IPS-18c (cell line): ENCODE measurements around the gene CASP3.
"Not testable (repeated sequence)": the region's sequence is repeated elsewhere in the genome, so short reads cannot be mapped to it uniquely, and the experiment has no call there.

Source experiments
- H3K4me3 ChIP-seq: 2 replicates; pipeline ENCODE4 v1.7.0; 2013; ENCODE audit warnings: low read depth, mild to moderate bottlenecking, low read length, moderate library complexity; ENCODE audit not compliant: insufficient read depth
- H3K9me3 ChIP-seq: one replicate; pipeline ENCODE4 v1.6.1; 2013; ENCODE audit warnings: mild to moderate bottlenecking, low read length, moderate library complexity; ENCODE audit not compliant: control insufficient read depth, insufficient read depth

The CASP3 gene

DNA sequence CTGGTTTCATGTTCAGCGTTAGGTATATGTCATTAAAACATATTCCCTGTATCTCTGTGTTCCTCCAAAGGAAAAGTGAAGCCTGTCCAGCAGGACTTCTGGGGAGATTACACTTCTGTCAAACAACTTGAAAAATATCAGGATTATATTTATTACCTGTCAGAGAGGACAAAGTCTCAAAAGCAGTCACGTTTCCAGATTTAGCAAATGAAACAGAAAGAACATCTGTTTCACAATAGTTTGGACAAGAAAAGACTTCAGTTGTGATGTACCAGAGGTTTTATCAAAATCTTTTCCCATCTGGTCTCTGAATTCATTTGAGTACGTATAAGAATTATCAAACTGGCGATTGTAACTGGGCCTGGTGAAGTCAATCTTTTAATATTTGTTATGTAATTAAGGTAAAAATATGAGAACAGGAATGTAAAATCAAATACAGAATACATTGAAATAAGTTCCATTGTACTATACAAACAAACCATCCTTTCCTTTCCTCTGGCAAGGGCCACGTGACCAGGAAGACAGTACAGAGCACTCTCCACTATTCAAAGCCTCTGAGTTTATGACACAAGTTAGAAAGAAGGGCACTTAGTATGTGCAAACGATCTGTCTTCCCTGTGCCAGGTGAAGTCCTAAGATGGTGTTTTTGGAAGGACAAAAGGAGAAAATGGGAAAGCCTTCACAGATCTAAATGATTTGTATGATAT, 3.2 kb downstream of the CASP3 start:
- Histone ChIP-seq H3K4me3 (no peak overlapping the region), H3K9me3 (no peaks in the 10 kb centered on the region)

DNA sequence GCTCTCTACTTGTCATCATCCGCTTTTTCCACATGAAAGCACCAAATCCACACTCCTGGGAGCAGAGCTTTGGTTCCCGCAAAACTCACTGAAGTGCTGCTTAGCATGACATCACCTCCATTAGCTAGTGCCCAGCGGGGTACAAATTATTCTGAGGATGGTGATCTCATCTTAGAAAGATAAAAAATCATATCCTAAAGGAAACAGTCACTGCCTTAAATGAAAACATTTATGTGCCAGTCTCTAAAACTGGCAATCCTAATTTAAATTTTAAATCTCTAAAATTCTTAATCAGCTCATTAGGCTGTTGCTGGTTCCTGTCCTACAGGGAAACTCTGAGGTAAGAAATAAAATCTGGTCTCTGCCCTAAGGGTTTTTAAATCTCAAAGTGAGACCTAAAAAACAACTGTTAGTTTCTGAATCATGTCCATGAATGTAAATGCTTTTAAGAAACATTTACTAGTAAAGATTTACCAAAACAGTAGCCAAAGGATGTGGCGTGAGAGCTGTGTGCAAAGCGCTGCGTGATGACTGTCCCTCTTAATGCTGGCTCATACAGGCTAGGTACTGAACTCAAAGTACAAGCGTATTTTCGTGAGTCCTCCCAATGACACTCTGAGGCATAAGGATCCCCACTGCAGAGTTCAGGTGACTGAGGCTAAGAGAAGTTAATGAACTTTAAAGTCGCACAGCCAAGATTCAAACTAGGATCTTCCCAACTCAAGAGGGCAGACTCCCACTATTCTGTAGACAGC, 4.5 kb downstream of the CASP3 start:
- Histone ChIP-seq H3K9me3 (no peaks in the 10 kb centered on the region), H3K4me3 (no peak overlapping the region)

- no peak overlapping the region for H3K4me3 ChIP-seq
- H3K9me3 ChIP-seq: no peaks in the 10 kb centered on the region
Observed at GRCh38 chr4:184643731-184644130, 5.5 kb downstream of the CASP3 start.

- Histone ChIP-seq H3K4me3 (no peak overlapping the region), H3K9me3 (no peaks in the 10 kb centered on the region)
Observed at GRCh38 chr4:184641451-184641850, 7.8 kb downstream of the CASP3 start.

- H3K9me3 ChIP-seq: no peaks in the 10 kb centered on the region
- no peak overlapping the region for H3K4me3 ChIP-seq
Observed at GRCh38 chr4:184641022-184641421, 8.2 kb downstream of the CASP3 start.

- H3K4me3 ChIP-seq: no peak overlapping the region
- no peaks in the 10 kb centered on the region for H3K9me3 ChIP-seq
Observed at GRCh38 chr4:184636897-184637296, 12.3 kb downstream of the CASP3 start.

GRCh38 chr4:184636144-184636543, 13.1 kb downstream of the CASP3 start:
- Histone ChIP-seq H3K4me3 (no peak overlapping the region), H3K9me3 (no peaks in the 10 kb centered on the region)

- no peaks in the 10 kb centered on the region for H3K9me3 ChIP-seq
- H3K4me3 ChIP-seq: no peak overlapping the region
Observed at GRCh38 chr4:184635381-184635780, 13.9 kb downstream of the CASP3 start.

DNA sequence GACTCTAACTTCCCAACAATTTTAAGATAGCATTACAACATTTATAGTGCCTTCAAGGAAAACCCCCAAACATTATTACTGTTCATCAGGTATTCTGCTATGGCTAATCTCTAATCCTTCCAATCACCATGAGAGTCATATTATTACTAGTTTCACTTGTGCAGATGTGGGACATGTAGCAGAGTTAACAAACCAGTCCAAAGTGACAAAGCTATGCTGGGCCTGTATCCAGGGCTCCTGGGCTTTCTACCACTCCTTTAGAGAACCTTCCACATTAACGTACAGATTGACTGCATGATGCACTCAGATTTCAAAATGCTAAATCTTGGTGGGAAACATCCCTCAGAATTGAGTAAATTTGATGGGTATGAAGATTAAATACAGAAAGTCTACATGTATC, 16.4 kb downstream of the CASP3 start:
- Histone ChIP-seq H3K9me3 (no peaks in the 10 kb centered on the region), H3K4me3 (no peak overlapping the region)

DNA sequence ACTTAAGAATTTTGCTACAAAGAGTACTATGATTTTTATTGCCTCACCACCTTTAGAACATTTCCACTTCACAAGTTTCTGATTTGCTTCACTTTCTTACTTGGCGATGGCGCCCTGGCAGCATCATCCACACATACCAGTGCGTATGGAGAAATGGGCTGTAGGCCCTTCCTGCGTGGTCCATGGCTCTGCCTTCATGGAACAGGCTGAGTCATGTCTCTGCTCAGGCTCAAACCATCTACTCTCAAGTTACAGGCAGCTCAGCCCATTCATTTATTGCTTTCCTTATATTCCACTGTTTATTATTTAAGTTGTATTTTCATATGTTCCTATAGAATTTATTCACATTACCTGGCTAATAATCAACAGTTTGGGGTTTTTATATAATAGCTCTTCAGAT, 21.1 kb downstream of the CASP3 start:
- Histone ChIP-seq H3K4me3 (no peak overlapping the region), H3K9me3 (no peaks in the 10 kb centered on the region)

- not testable (repeated sequence) for H3K4me3 ChIP-seq, H3K9me3 ChIP-seq
Observed at GRCh38 chr4:184625783-184626596, 23.3 kb downstream of the CASP3 start.

GRCh38 chr4:184624972-184625554, 24.2 kb downstream of the CASP3 start:
- Histone ChIP-seq H3K4me3 (no peak overlapping the region), H3K9me3 (no peaks in the 10 kb centered on the region)

DNA sequence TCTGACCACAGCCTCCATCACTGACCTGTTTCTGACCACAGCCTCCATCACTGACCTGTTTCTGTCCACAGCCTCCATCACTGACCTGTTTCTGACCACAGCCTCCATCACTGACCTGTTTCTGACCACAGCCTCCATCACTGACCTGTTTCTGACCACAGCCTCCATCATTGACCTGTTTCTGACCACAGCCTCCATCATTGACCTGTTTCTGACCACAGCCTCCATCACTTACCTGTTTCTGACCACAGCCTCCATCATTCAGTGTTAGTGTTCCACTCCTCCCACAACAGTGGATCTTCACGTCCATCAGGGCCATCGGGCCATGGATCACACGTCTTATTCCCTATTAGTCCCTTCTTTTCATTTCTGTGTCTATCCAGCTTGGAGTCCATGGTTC, 24.7 kb downstream of the CASP3 start:
- H3K9me3 ChIP-seq, H3K4me3 ChIP-seq: not testable (repeated sequence)

DNA sequence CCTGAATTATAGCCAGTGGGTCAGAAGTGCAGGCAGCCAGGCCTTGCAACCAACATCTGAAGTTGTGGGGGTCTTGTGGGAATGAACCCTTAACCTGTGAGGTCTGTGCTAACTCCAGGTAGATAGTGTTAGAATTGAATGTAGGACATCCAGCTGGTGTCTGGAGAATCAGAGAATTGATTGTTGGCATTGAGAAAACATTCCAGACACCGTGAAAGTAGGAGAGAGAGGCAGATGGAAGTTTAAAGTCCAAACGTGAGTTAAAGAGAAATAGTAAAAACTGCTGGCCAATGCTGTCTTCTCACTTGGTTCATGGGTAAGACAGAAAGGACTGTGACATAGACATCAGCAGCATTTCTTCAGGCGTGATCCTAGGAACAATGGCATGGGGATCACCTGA, 27.7 kb downstream of the CASP3 start:
- H3K9me3 ChIP-seq: peaks cover 2% of the 10 kb centered on the region
- no peak overlapping the region for H3K4me3 ChIP-seq

DNA sequence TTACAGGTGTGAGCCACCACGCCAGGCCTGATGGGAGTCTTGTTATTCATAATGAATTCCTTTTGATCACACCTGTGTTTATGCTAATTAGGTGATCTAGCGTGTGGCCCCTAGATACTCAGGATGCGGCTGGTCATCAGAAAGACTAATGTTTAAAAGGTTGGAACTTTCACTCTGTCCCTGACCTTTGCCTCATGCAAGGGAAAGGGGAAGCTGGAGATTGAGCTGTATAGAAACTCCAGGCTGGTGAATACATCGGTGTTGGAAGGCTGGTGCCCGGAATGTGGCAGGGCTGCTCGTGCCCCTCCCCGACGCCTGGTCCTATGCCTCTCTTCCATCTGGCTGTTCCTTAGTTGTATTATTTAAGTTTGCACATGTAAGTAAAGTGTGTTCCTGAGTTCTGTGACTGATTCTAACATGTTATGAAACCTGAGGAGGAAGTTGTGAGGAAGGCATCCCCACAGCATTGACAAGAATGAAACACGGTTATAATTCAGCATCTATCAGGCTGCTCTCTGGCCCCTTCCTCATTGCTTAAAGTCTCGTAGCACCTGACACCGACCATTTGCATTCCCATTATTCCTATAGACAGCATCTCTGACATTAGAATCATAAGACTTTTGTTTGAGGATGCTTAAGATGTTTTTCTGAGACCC, 28.9 kb downstream of the CASP3 start:
- Histone ChIP-seq H3K4me3 (no peak overlapping the region), H3K9me3 (peaks cover 2% of the 10 kb centered on the region)

DNA sequence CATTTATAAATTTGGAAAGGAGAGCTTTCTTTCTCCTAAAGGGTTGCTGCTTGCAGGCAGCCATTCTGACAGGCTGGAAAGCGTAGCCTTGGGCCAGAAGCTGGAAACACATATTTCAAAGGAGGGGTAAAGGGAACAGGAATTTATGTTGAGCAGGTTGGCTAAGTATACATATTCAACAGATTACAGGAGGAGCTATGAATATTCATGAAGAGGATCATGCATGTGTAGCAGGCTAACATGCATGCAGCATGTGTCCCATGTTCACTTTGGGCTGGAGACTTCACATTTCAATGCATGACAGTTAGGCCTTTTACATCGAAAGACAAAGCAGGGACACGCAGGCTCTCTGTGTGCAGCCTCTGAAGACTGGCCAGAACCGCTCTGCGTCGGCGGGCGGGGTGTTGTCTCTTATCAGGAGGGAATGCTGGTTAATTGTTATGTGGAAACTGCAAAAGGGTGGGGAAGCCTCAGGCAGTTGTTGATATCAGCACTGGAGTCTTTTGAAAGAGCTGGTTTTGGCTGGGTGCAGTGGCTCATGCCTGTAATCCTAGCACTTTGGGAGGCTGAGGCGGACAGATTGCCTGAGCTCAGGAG, 31.5 kb downstream of the CASP3 start:
- H3K4me3 ChIP-seq: no peak overlapping the region
- H3K9me3 ChIP-seq: peaks cover 5% of the 10 kb centered on the region
